ENCODE measurements around the gene CFAP92. TPM values are rescaled to one million over a fixed set of nuclear protein-coding genes. Genes with fewer than 3 reads are reported as not detected.

The CFAP92 gene
- total RNA-seq (2022; extraction: Qiagen RNA extraction) = 0.09 TPM in 1 of 5 replicates, not detected in the others

GRCh38 chr3:128993461-128994172 lies at the start of gene CFAP92:
TSS of gene CFAP92 (minus strand) at chr3:128994076. CDS start at chr3:128993304, 772 bp downstream.

DNA sequence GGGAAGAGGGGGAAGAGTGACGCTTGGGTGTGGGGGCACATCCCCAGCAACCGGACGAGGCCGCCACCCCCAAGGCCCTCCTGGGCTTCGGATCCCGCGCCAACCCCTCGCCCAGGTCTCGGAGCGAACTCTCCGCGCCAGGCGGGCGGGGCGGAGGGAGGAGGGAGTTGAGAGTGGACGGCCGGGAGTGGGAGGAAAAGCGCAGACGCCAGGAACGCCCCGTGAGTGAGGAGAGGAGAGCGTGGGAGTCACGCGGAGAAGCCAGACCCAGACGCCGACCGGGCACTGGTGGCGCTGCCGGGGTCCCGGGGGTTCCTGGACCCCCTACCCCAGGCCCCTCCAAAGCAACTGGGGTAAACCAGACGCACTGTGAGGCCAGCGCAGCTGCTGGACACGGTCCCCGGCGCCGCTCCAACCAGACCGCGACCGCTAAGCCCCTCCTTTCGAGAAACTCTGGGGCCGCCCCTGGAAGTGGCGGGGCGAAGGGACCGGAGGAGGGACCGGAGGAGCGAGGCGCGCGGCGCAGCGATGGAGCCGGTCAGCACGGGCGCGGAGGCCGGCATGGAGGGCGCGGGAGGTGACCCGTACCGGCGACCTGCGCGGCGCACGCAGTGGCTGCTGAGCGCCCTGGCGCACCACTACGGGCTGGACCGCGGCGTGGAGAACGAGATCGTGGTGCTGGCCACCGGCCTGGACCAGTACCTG lies 7.4 kb upstream of the CFAP92 start, which contains the start of gene EFCC1:
EFCC1 (plus strand) TSS at position 204 of the 705 bp plus-strand sequence; CDS start at position 529, 325 bp downstream.

GRCh38 chr3:128879125-128879969 lies 114.5 kb downstream of the CFAP92 start, which contains the start of gene ACAD9:
TSS of gene ACAD9 (plus strand) at chr3:128879620. CDS start at chr3:128879692, 72 bp downstream.

Other genes with a start within 250 kb of the CFAP92 start
- 21.8 to 24.5 TPM (median 23.5 TPM) in 5 replicates for gene ACAD9, start 114.5 kb downstream of the CFAP92 start, total RNA-seq (2022; extraction: Qiagen RNA extraction)
- gene EFCC1, start 7.2 kb upstream of the CFAP92 start, total RNA-seq (2022; extraction: Qiagen RNA extraction) = 0.02 TPM in 1 of 5 replicates, not detected in the others
- gene GP9, start 66.7 kb upstream of the CFAP92 start, total RNA-seq (2022; extraction: Qiagen RNA extraction) = 0.14 TPM in 1 of 5 replicates, not detected in the others
- gene RAB43, start 127.7 kb upstream of the CFAP92 start, total RNA-seq (2022; extraction: Qiagen RNA extraction) = 3.9 to 5.1 TPM (median 4.4 TPM) in 5 replicates
- 19.3 to 22.3 TPM (median 21.3 TPM) in 5 replicates for gene ISY1, start 167.0 kb upstream of the CFAP92 start, total RNA-seq (2022; extraction: Qiagen RNA extraction)
- gene CNBP, start 189.8 kb upstream of the CFAP92 start, total RNA-seq (2022; extraction: Qiagen RNA extraction) = 342 to 381 TPM (median 348 TPM) in 5 replicates